Stimulated activated CD8-positive, alpha-beta memory T cell treated with anti-CD3 and anti-CD28 coated beads, Interleukin-2, amount 100 ng/mL, for 1 hour (primary cell): ENCODE measurements around the gene FAM13B.
"Not testable (repeated sequence)": the region's sequence is repeated elsewhere in the genome, so short reads cannot be mapped to it uniquely, and the experiment has no call there.

Experiments used
- DNase-seq, 2 donors: peaks; one replicate each; pipeline ENCODE4 v3.0.0-alpha.2; 2020; ENCODE audit warnings: low read depth in 2 of 2

FAM13B gene

GRCh38 chr5:138035605-138036537 lies 3.0 kb upstream of the FAM13B start:
- DNase-seq = peak; percentile 19 to 24

GRCh38 chr5:138033907-138034306 lies 1.0 kb upstream of the FAM13B start:
- DNase-seq = no peak

- DNase-seq = no peak
Observed at GRCh38 chr5:138033386-138033808, 518 bp upstream of the FAM13B start.

GRCh38 chr5:138032028-138032571 lies 779 bp downstream of the FAM13B start:
- peak; percentile 21 to 29 for DNase-seq

GRCh38 chr5:138029944-138030343 lies 2.9 kb downstream of the FAM13B start:
- no peak for DNase-seq

GRCh38 chr5:138029501-138029900 lies 3.4 kb downstream of the FAM13B start:
- no peak for DNase-seq

GRCh38 chr5:138028971-138029365 lies 3.9 kb downstream of the FAM13B start:
- no peak for DNase-seq

GRCh38 chr5:138028262-138028970 lies 4.5 kb downstream of the FAM13B start:
- DNase-seq = not testable (repeated sequence)

GRCh38 chr5:138026793-138027192 lies 6.1 kb downstream of the FAM13B start:
- not testable (repeated sequence) for DNase-seq

- DNase-seq = no peak
Observed at GRCh38 chr5:138025285-138025684, 7.6 kb downstream of the FAM13B start.

GRCh38 chr5:138024117-138024516 lies 8.8 kb downstream of the FAM13B start:
- no peak for DNase-seq

GRCh38 chr5:138022912-138023311 lies 10.0 kb downstream of the FAM13B start:
- no peak for DNase-seq

- no peak for DNase-seq
Observed at GRCh38 chr5:138021771-138022170, 11.1 kb downstream of the FAM13B start.

- DNase-seq = no peak
Observed at GRCh38 chr5:138018849-138019248, 14.0 kb downstream of the FAM13B start.

- no peak for DNase-seq
Observed at GRCh38 chr5:138015916-138016315, 17.0 kb downstream of the FAM13B start.

- DNase-seq = no peak
Observed at GRCh38 chr5:138011991-138012390, 20.9 kb downstream of the FAM13B start.

- DNase-seq = no peak
Observed at GRCh38 chr5:138000102-138000723, 32.7 kb downstream of the FAM13B start.

- DNase-seq = no peak
Observed at GRCh38 chr5:137997726-137998213, 35.1 kb downstream of the FAM13B start.

GRCh38 chr5:137995749-137996128 lies 37.1 kb downstream of the FAM13B start:
- no peak for DNase-seq

GRCh38 chr5:137995077-137995748 lies 37.7 kb downstream of the FAM13B start:
- DNase-seq = no peak

GRCh38 chr5:137994556-137994955 lies 38.3 kb downstream of the FAM13B start:
- DNase-seq = no peak
